SK-N-SH (cell line): Measurements from ENCODE around the gene SBF2.
"Not testable (repeated sequence)": the region's sequence is repeated elsewhere in the genome, so short reads cannot be mapped to it uniquely, and the experiment has no call there.

Source experiments
- EZH2phosphoT487 ChIP-seq: fragments of 200-600 bp; sonication (generic); IDR thresholded peaks from 2 replicates; pipeline ENCODE4 v1.6.1; 2017; ENCODE audit warnings: low read depth, mixed run types, mild to moderate bottlenecking, antibody characterized with exemption, moderate library complexity, borderline replicate concordance
- FOXJ3 ChIP-seq: sonication (generic); formaldehyde crosslinking; IDR thresholded peaks from 2 replicates; pipeline ENCODE4 v1.5.1; 2020; ENCODE audit warnings: mild to moderate bottlenecking, missing genetic modification reagents
- GATA2 ChIP-seq: sonication (generic); formaldehyde crosslinking; IDR thresholded peaks from 2 replicates; pipeline ENCODE4 v1.5.0; 2020; ENCODE audit warnings: mild to moderate bottlenecking, missing genetic modification reagents
- MXI1 ChIP-seq: IDR thresholded peaks from 2 replicates; pipeline ENCODE4 v1.6.1; 2012; ENCODE audit warnings: mild to moderate bottlenecking, low read depth, low read length, improper control_type of control experiment
- POLR2AphosphoS5 ChIP-seq: IDR thresholded peaks from 2 replicates; pipeline ENCODE4 v1.6.1; 2012; ENCODE audit warnings: low read depth, low read length
- RCOR1 ChIP-seq: fragments of 150-350 bp; IDR thresholded peaks from 2 replicates; pipeline ENCODE4 v1.6.1; 2017; ENCODE audit warnings: antibody characterized with exemption, low read length
- SMC3 ChIP-seq: IDR thresholded peaks from 2 replicates; pipeline ENCODE4 v1.6.1; 2012; ENCODE audit warnings: low read depth, low read length, improper control_type of control experiment
- TAF1 ChIP-seq: IDR thresholded peaks from 2 replicates; pipeline ENCODE4 v1.6.1; 2012; ENCODE audit warnings: low read depth, mild to moderate bottlenecking, low read length, moderate library complexity, borderline replicate concordance
- TEAD4 ChIP-seq: IDR thresholded peaks from 2 replicates; pipeline ENCODE4 v1.4.0; 2012; ENCODE audit warnings: mild to moderate bottlenecking, borderline replicate concordance; ENCODE audit not compliant: insufficient read depth
- YY1 ChIP-seq: IDR thresholded peaks from 2 replicates; pipeline ENCODE4 v1.4.0; 2012; ENCODE audit warnings: low read depth, mild to moderate bottlenecking
- TF ChIP-seq, protein P1 (sequence below): IDR thresholded peaks from 2 replicates; pipeline ENCODE4 v1.4.0; 2012; ENCODE audit warnings: low read depth
- TF ChIP-seq, protein P2 (sequence below): fragments of 200-600 bp; sonication (generic); IDR thresholded peaks from 2 replicates; pipeline ENCODE4 v1.6.1; 2017; ENCODE audit warnings: antibody characterized with exemption, mild to moderate bottlenecking, moderate library complexity
- TF ChIP-seq, protein P3 (sequence below): fragments of 150-350 bp; IDR thresholded peaks from 2 replicates; pipeline ENCODE4 v1.6.1; 2017; ENCODE audit warnings: antibody characterized with exemption, low read length, low read depth, borderline replicate concordance

DNA sequence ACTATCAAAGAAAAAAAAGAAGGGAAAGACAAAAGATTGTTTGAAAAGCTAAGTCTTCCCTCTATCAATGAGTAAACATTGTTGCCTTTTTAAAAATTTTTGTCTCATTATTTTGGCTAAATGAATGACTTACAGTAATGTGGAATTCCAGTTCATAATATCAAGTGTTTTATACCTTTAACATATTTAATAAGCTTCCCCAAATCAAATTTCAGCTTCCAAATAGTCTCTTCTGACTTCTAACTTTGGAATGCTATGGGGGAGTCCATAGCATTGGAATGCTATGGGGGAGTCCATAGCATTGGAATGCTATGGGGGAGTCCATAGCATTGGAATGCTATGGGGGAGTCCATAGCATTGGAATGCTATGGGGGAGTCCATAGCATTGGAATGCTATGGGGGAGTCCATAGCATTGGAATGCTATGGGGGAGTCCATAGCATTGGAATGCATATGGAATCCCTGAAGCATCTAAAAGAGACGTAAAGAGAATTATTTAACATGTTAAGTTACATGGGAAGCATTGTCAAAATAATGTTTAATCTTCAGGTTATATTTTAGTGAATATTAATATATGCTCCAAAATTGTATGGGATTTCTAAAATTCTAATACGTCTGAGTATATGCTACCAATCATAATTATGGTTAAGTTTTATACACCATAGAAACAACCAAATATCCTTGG is 44.4 kb downstream of the SBF2 start:
- not testable (repeated sequence) for TF ChIP-seq POLR2AphosphoS5; GATA2 (CRISPR knock-in tag); YY1; RCOR1; FOXJ3 (CRISPR knock-in tag); SMC3; EZH2phosphoT487; MXI1; TAF1; TEAD4
- TF ChIP-seq, protein P1, sequence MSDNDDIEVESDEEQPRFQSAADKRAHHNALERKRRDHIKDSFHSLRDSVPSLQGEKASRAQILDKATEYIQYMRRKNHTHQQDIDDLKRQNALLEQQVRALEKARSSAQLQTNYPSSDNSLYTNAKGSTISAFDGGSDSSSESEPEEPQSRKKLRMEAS = not testable (repeated sequence)
- TF ChIP-seq, protein P2, sequence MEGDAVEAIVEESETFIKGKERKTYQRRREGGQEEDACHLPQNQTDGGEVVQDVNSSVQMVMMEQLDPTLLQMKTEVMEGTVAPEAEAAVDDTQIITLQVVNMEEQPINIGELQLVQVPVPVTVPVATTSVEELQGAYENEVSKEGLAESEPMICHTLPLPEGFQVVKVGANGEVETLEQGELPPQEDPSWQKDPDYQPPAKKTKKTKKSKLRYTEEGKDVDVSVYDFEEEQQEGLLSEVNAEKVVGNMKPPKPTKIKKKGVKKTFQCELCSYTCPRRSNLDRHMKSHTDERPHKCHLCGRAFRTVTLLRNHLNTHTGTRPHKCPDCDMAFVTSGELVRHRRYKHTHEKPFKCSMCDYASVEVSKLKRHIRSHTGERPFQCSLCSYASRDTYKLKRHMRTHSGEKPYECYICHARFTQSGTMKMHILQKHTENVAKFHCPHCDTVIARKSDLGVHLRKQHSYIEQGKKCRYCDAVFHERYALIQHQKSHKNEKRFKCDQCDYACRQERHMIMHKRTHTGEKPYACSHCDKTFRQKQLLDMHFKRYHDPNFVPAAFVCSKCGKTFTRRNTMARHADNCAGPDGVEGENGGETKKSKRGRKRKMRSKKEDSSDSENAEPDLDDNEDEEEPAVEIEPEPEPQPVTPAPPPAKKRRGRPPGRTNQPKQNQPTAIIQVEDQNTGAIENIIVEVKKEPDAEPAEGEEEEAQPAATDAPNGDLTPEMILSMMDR = not testable (repeated sequence)
- TF ChIP-seq, protein P3, sequence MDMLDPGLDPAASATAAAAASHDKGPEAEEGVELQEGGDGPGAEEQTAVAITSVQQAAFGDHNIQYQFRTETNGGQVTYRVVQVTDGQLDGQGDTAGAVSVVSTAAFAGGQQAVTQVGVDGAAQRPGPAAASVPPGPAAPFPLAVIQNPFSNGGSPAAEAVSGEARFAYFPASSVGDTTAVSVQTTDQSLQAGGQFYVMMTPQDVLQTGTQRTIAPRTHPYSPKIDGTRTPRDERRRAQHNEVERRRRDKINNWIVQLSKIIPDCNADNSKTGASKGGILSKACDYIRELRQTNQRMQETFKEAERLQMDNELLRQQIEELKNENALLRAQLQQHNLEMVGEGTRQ = not testable (repeated sequence)
